GM23338 (cell line): ENCODE measurements around the gene RNASEH2A. TPM values are rescaled to one million over a fixed set of nuclear protein-coding genes. Genes with fewer than 3 reads are reported as not detected.

Experiments
- ATAC-seq: fragments of 200-7000 bp; cut with Tn5 transposase; 3 replicates; pipeline ENCODE4 v1.9.1; 2020
- DNase-seq: peaks from one replicate; pipeline ENCODE4 v3.0.0-alpha.2; 2015; ENCODE audit warnings: low spot score
- H2AFZ ChIP-seq: fragments of 200-600 bp; sonication (generic); 2 replicates; pipeline ENCODE4 v1.8.0; 2016; ENCODE audit warnings: antibody characterized with exemption, mild to moderate bottlenecking, moderate library complexity
- H3F3A ChIP-seq: fragments of 200-600 bp; sonication (generic); replicated peaks from 2 replicates; pipeline ENCODE4 v1.8.0; 2017; ENCODE audit warnings: antibody characterized with exemption, mixed run types, low read depth
- H3K27ac ChIP-seq: fragments of 200-600 bp; sonication (generic); 2 replicates; pipeline ENCODE4 v1.6.1; 2016; ENCODE audit warnings: low read depth
- H3K27me3 ChIP-seq: fragments of 200-600 bp; sonication (generic); 2 replicates; pipeline ENCODE4 v1.8.0; 2016; ENCODE audit warnings: mild to moderate bottlenecking, mixed run types, moderate library complexity; ENCODE audit not compliant: insufficient read depth
- H3K36me3 ChIP-seq: fragments of 200-600 bp; sonication (generic); 2 replicates; pipeline ENCODE4 v1.8.0; 2016; ENCODE audit warnings: mild to moderate bottlenecking; ENCODE audit not compliant: insufficient read depth
- H3K4me1 ChIP-seq: fragments of 200-600 bp; sonication (generic); 2 replicates; pipeline ENCODE4 v1.8.0; 2016; ENCODE audit warnings: mild to moderate bottlenecking, moderate library complexity; ENCODE audit not compliant: insufficient read depth
- H3K4me2 ChIP-seq: fragments of 200-600 bp; sonication (generic); 2 replicates; pipeline ENCODE4 v1.7.1; 2017; ENCODE audit warnings: mixed run types
- H3K4me3 ChIP-seq: fragments of 200-600 bp; sonication (generic); 2 replicates; pipeline ENCODE4 v1.6.1; 2016; ENCODE audit warnings: mixed run types
- H3K79me2 ChIP-seq: fragments of 200-600 bp; sonication (generic); replicated peaks from 2 replicates; pipeline ENCODE4 v1.8.0; 2017; ENCODE audit warnings: mild to moderate bottlenecking; ENCODE audit not compliant: insufficient read depth
- H3K9me2 ChIP-seq: fragments of 200-600 bp; sonication (generic); 2 replicates; pipeline ENCODE4 v1.8.0; 2017; ENCODE audit not compliant: insufficient read depth
- H4K20me1 ChIP-seq: fragments of 200-600 bp; sonication (generic); replicated peaks from 2 replicates; pipeline ENCODE4 v1.8.0; 2017; ENCODE audit warnings: mild to moderate bottlenecking; ENCODE audit not compliant: insufficient read depth
- H3K27ac Mint-ChIP-seq: 2 replicates; pipeline ENCODE4 v1.8.0; 2020; ENCODE audit warnings: inconsistent platforms, mild to moderate bottlenecking, moderate library complexity, mixed read lengths
- H3K27me3 Mint-ChIP-seq: 3 replicates; pipeline ENCODE4 v1.8.0; 2022; ENCODE audit warnings: low read depth, mild to moderate bottlenecking, moderate library complexity, mixed read lengths, inconsistent platforms; ENCODE audit not compliant: insufficient read depth, poor library complexity
- H3K36me3 Mint-ChIP-seq: 3 replicates; pipeline ENCODE4 v1.8.0; 2021; ENCODE audit warnings: low read depth, mild to moderate bottlenecking, inconsistent platforms, moderate library complexity, mixed read lengths
- H3K4me1 Mint-ChIP-seq: 3 replicates; pipeline ENCODE4 v1.8.0; 2020; ENCODE audit warnings: mild to moderate bottlenecking, inconsistent platforms, mixed read lengths
- H3K4me3 Mint-ChIP-seq: 3 replicates; pipeline ENCODE4 v1.8.0; 2021; ENCODE audit warnings: moderate library complexity, mild to moderate bottlenecking, inconsistent platforms, mixed read lengths
- H3K9me3 Mint-ChIP-seq: 3 replicates; pipeline ENCODE4 v1.8.0; 2020; ENCODE audit warnings: moderate library complexity, mild to moderate bottlenecking, inconsistent platforms, mixed read lengths
- CREB1 ChIP-seq: fragments of 250-450 bp; sonication (Bioruptor Pico); IDR thresholded peaks from 2 replicates; pipeline ENCODE4 v1.5.0; 2020; ENCODE audit warnings: low read depth, mild to moderate bottlenecking, moderate library complexity
- CTCF ChIP-seq, 2 experiments: fragments of 200-600 bp in 1 of 2; sonication (generic) in 1 of 2; conservative IDR thresholded peaks; 2 replicates each; pipeline versions ENCODE4 v1.5.1 to v1.6.1; 2016 to 2017; ENCODE audit warnings: antibody characterized with exemption in 2 of 2, low read depth in 2 of 2, mild to moderate bottlenecking in 2 of 2, moderate library complexity in 1 of 2
- ETS1 ChIP-seq: IDR thresholded peaks from 2 replicates; pipeline ENCODE4 v1.6.1; 2016; ENCODE audit warnings: antibody characterized with exemption
- EZH2 ChIP-seq: fragments of 200-600 bp; sonication (generic); IDR thresholded peaks from one replicate; pipeline ENCODE4 v1.8.0; 2017; ENCODE audit warnings: antibody characterized with exemption, mild to moderate bottlenecking, low read depth; ENCODE audit not compliant: unreplicated experiment
- EZH2phosphoT487 ChIP-seq: fragments of 200-600 bp; sonication (generic); IDR thresholded peaks from one replicate; pipeline ENCODE4 v1.8.1; 2018; ENCODE audit warnings: antibody characterized with exemption; ENCODE audit not compliant: unreplicated experiment
- JUNB ChIP-seq: IDR thresholded peaks from one replicate; pipeline ENCODE4 v1.6.1; 2016; ENCODE audit warnings: antibody characterized with exemption; ENCODE audit not compliant: unreplicated experiment
- NANOG ChIP-seq: IDR thresholded peaks from 2 replicates; pipeline ENCODE4 v1.6.1; 2016; ENCODE audit warnings: antibody characterized with exemption, borderline replicate concordance
- POLR2AphosphoS5 ChIP-seq: IDR thresholded peaks from 2 replicates; pipeline ENCODE4 v1.6.1; 2016; ENCODE audit warnings: antibody characterized with exemption, low read depth
- REST ChIP-seq: IDR thresholded peaks from one replicate; pipeline ENCODE4 v1.6.1; 2018; ENCODE audit warnings: antibody characterized with exemption; ENCODE audit not compliant: unreplicated experiment
- STAT1 ChIP-seq: IDR thresholded peaks from one replicate; pipeline ENCODE4 v1.6.1; 2016; ENCODE audit warnings: antibody characterized with exemption; ENCODE audit not compliant: unreplicated experiment
- ZNF114 ChIP-seq: fragments of 250-450 bp; sonication (Bioruptor Pico); IDR thresholded peaks from 2 replicates; pipeline ENCODE4 v1.5.0; 2020; ENCODE audit warnings: mild to moderate bottlenecking, moderate library complexity
- ZNF331 ChIP-seq: fragments of 250-450 bp; sonication (Bioruptor Pico); IDR thresholded peaks from 2 replicates; pipeline ENCODE4 v1.5.0; 2020; ENCODE audit warnings: low read depth, mild to moderate bottlenecking, moderate library complexity
- ZNF462 ChIP-seq: fragments of 250-450 bp; sonication (Bioruptor Pico); IDR thresholded peaks from 2 replicates; pipeline ENCODE4 v1.5.0; 2020; ENCODE audit warnings: mild to moderate bottlenecking, moderate library complexity
- polyA plus RNA-seq: library from polyadenylated mRNA; unstranded; fragments of >200 nt; fragmentation: Nextera tagmentation; extraction: Ambion mirVana; gene quantifications from 2 replicates; pipeline ENCODE4 v1.2.1, GENCODE V29; 2016
- total RNA-seq: library from RNA; depleted of rRNA; stranded (reverse); fragments of >200 nt; shearing (Covaris generic); gene quantifications from 2 replicates; pipeline ENCODE4 v1.2.3, GENCODE V29; 2014

The RNASEH2A gene
- total and polyA plus RNA-seq, 2 experiments from 2014 or later: 39.4 to 68.2 TPM

GRCh38 chr19:12770922-12771321, 35.5 kb upstream of the RNASEH2A start:
- peaks cover 26% of the 10 kb centered on the region for H3K4me1 Mint-ChIP-seq
- H3K9me2 ChIP-seq: no peaks in the 10 kb centered on the region
- TF ChIP-seq CREB1 (CRISPR knock-in tag) (no peak), ETS1 (no peak), NANOG (no peak), STAT1 (no peak), JUNB (no peak), ZNF331 (no peak), REST (no peak), EZH2phosphoT487 (no peak), ZNF114 (CRISPR knock-in tag) (no peak), CTCF (conservative IDR thresholded peaks at IDR 0.05; ENCODE audit: low read depth in 2 of 2) (no peak), EZH2 (no peak), ZNF462 (CRISPR knock-in tag) (no peak), POLR2AphosphoS5 (no peak)
- H3K4me3 Mint-ChIP-seq: no peak overlapping the region
- H3K4me1 ChIP-seq: peaks cover 10% of the 10 kb centered on the region; the same call in 1 of the 2 replicates
- H3K36me3 ChIP-seq: 0 out of 2 replicates have a peak, but pooled peaks cover 10% of the 10 kb centered on the region
- H3K27me3 ChIP-seq: no peaks in the 10 kb centered on the region
- peaks cover 3% of the 10 kb centered on the region; the same call in 2 of the 3 replicates for H3K9me3 Mint-ChIP-seq
- peaks cover 35% of the 10 kb centered on the region for H3F3A ChIP-seq
- H3K4me2 ChIP-seq: no peak overlapping the region
- H3K79me2 ChIP-seq: peaks cover 9% of the 10 kb centered on the region; the same call in 1 of the 2 replicates
- H2AFZ ChIP-seq: no peak overlapping the region
- no peak overlapping the region for H3K27ac Mint-ChIP-seq
- H4K20me1 ChIP-seq: no peaks in the 10 kb centered on the region; the same call in 1 of the 2 replicates
- H3K27ac ChIP-seq: no peak overlapping the region
- no peak for DNase-seq
- peaks cover 25% of the 10 kb centered on the region for H3K27me3 Mint-ChIP-seq
- peaks cover 46% of the 10 kb centered on the region for H3K36me3 Mint-ChIP-seq
- no peak overlapping the region for H3K4me3 ChIP-seq
- no peak for ATAC-seq
